Measurements from ENCODE around the gene COG8.

COG8 gene

DNA sequence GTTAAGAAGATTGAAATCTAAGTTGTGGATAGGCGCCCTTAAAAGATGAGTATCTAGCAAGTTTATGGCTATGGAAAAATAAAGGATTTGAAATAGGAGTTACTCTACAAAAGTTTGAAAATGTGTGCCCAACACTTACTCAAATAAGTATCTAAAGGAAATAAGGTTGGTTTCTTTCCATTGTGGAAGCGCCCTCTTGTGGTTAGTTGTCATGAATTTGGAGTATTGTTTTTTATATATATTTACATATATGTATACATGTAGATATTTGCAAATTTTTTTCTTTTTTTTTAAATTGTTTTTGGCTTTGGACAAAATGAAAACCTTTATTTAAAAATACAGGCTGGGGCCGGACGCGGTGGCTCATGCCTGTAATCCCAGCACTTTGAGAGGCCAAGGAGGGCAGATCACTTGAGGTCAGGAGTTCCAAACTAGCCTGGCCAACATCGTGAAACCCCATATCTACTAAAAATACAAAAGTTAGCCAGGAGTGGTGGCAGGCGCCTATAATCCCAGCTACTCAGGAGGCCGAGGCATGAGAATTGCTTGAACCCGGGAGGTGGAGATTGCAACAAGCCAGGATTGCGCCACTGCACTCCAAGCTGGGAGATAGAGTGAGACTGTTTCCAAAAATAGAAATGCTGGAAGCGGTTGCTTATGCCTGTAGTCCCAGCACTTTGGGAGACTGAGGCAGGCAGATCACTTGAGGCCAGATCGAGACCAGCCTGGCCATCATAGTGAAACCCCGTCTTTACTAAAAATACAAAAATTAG is 52.2 kb downstream of the COG8 start:
- no peak for DNase-seq (ENCODE audit: low read depth)

DNA sequence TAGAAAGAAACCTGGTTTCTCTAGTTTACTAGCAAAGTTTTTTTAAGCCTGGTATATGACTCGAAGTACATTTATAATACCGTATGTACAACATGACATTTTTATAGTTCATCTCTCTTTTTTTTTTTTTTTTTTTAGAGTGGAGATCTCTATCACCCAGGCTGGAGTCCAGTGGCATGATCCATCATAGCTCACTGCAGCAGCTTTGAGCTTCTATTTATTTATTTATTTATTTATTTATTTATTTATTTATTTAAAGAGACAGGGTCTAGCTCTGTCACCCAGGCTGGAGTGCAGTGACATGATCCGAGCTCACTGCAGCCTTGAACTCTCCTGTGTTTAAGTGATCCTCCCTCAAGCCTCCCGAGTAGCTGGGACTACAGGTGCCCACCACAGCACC is 54.1 kb downstream of the COG8 start:
- DNase-seq (ENCODE audit: low read depth): no peak

GRCh38 chr16:69283851-69284250 is 55.5 kb downstream of the COG8 start:
- no peak for DNase-seq (ENCODE audit: low read depth)

GRCh38 chr16:69277413-69277812 is 62.0 kb downstream of the COG8 start:
- DNase-seq (ENCODE audit: low read depth): no peak
